Measurements from ENCODE around the gene PTMS. TPM values are rescaled to one million over a fixed set of nuclear protein-coding genes. Genes with fewer than 3 reads are reported as not detected.
"Not testable (repeated sequence)": the region's sequence is repeated elsewhere in the genome, so short reads cannot be mapped to it uniquely, and the experiment has no call there.

Gene PTMS
- total and polyA plus RNA-seq, 2 of the 13 experiments (the other 11 are each of a cell fraction or from before 2014, with no cell fraction given) = 40.5 to 82.4 TPM

DNA sequence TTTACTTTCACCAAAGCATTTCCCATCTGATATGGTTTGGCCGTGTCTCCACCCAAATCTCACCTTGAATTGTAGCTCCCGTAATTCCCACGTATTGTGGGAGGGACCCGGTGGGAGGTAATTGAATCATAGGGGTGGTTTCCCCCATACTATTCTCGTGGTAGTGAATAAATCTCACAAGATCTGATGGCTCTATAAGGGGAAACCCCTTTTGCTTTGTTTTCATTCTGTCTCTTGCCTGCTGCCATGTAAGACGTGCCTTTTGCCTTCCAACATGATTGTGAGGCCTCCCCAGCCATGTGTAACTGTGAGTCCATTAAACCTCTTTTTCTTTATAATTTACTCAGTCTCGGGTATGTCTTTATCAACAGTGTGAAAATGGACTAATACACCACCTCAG, 22.9 kb upstream of the PTMS start:
- FAIRE-seq; H3K4me1 ChIP-seq (ENCODE audit: insufficient read depth, low read length); H4K20me1 ChIP-seq (ENCODE audit: insufficient read depth, low read length); H3K79me2 ChIP-seq (ENCODE audit: insufficient read depth, low read length); H3K9me3 ChIP-seq (ENCODE audit: low read length); CTCF ChIA-PET (ENCODE audit: low intra/inter-chr PET ratio, low total read pairs); H3K27ac ChIP-seq (ENCODE audit: extremely low read length, insufficient read depth, low read length); intact Hi-C loops (cut with micrococcal nuclease; ENCODE audit: unreplicated experiment); POLR2A ChIA-PET; BruUV-seq (replicated peaks); DNase-seq (ENCODE audit: low spot score); in situ Hi-C loops (cut with HindIII; ENCODE audit: extremely low pct_ligation_motif_present, low pct_unique_long_range_greater_than_20kb); H3K4me2 ChIP-seq (ENCODE audit: low read depth, low read length); H3K4me3 ChIP-seq (replicated peaks in 1 of 3; ENCODE audit: insufficient read depth in 1 of 3, low read depth in 2 of 3, low read length in 3 of 3); ATAC-seq; H2AFZ ChIP-seq (ENCODE audit: low read length); H3K9ac ChIP-seq (ENCODE audit: insufficient read depth, low read depth, low read length); H3K27me3 ChIP-seq (ENCODE audit: control insufficient read depth in 1 of 2, insufficient read depth in 2 of 2, low read length in 2 of 2): not testable (repeated sequence)
- TF ChIP-seq ZNF430 (CRISPR knock-in tag; IDR thresholded peaks at IDR 0.05) = peak; percentile 89
- WGBS (ENCODE audit: low lambda C conversion rate) = 36% methylated on average over 7 of the region's 7 CpGs
- peaks cover 16 to 18% of the 10 kb centered on the region in 2 experiments; a peak in 4 of 5 replicates for H3K36me3 ChIP-seq (replicated peaks in 1 of 2; ENCODE audit: control insufficient read depth in 1 of 2, insufficient read depth in 2 of 2, low read length in 2 of 2)

- DNase-seq (ENCODE audit: low spot score) (no peak), FAIRE-seq (no peak), ATAC-seq (no peak; the same call in 1 of the 3 replicates)
- WGBS (ENCODE audit: low lambda C conversion rate) = 95% methylated on average over 9 of the region's 13 CpGs
- CTCF ChIA-PET (ENCODE audit: low intra/inter-chr PET ratio, low total read pairs) = no interaction called here
- Histone ChIP-seq H3K4me1 (ENCODE audit: insufficient read depth, low read length) (peaks cover 1% of the 10 kb centered on the region), H3K27me3 (ENCODE audit: control insufficient read depth in 1 of 2, insufficient read depth in 2 of 2, low read length in 2 of 2) (no peaks in the 10 kb centered on the region), H3K79me2 (ENCODE audit: insufficient read depth, low read length) (peaks cover 6% of the 10 kb centered on the region), H3K27ac (ENCODE audit: extremely low read length, insufficient read depth, low read length) (no peak overlapping the region), H3K9ac (ENCODE audit: insufficient read depth, low read depth, low read length) (no peak overlapping the region), H2AFZ (ENCODE audit: low read length) (no peak overlapping the region), H3K36me3 (replicated peaks in 1 of 2; ENCODE audit: control insufficient read depth in 1 of 2, insufficient read depth in 2 of 2, low read length in 2 of 2) (peaks cover 31 to 44% of the 10 kb centered on the region in 2 experiments), H4K20me1 (ENCODE audit: insufficient read depth, low read length) (no peaks in the 10 kb centered on the region), H3K9me3 (ENCODE audit: low read length) (no peaks in the 10 kb centered on the region), H3K4me3 (replicated peaks in 1 of 3; ENCODE audit: insufficient read depth in 1 of 3, low read depth in 2 of 3, low read length in 3 of 3) (no peak overlapping the region), H3K4me2 (ENCODE audit: low read depth, low read length) (no peak overlapping the region)
- TF ChIP-seq ZNF354B (CRISPR knock-in tag; IDR thresholded peaks at IDR 0.05) (no peak), ZNF652 (CRISPR knock-in tag; IDR thresholded peaks at IDR 0.05; ENCODE audit: borderline replicate concordance, low read depth) (no peak), JUNB (CRISPR knock-in tag; IDR thresholded peaks at IDR 0.05; ENCODE audit: borderline replicate concordance) (no peak), ZNF816 (CRISPR knock-in tag; IDR thresholded peaks at IDR 0.05; ENCODE audit: borderline replicate concordance) (no peak), PREB (CRISPR knock-in tag; IDR thresholded peaks at IDR 0.05) (no peak), KLF12 (CRISPR knock-in tag; IDR thresholded peaks at IDR 0.05; ENCODE audit: borderline replicate concordance) (no peak), GTF3A (CRISPR knock-in tag; conservative IDR thresholded peaks at IDR 0.05) (no peak), MYC (CRISPR knock-in tag; IDR thresholded peaks at IDR 0.05; ENCODE audit: borderline replicate concordance) (no peak), REXO4 (CRISPR knock-in tag; IDR thresholded peaks at IDR 0.05; ENCODE audit: borderline replicate concordance) (no peak), ZNF660 (CRISPR knock-in tag; IDR thresholded peaks at IDR 0.05; ENCODE audit: borderline replicate concordance, low read depth) (no peak), ZFP82 (CRISPR knock-in tag; IDR thresholded peaks at IDR 0.05; ENCODE audit: borderline replicate concordance) (no peak), ZNF468 (CRISPR knock-in tag; IDR thresholded peaks at IDR 0.05) (no peak), ZNF878 (CRISPR knock-in tag; IDR thresholded peaks at IDR 0.05) (no peak)
- TF ChIP-seq, protein P1, sequence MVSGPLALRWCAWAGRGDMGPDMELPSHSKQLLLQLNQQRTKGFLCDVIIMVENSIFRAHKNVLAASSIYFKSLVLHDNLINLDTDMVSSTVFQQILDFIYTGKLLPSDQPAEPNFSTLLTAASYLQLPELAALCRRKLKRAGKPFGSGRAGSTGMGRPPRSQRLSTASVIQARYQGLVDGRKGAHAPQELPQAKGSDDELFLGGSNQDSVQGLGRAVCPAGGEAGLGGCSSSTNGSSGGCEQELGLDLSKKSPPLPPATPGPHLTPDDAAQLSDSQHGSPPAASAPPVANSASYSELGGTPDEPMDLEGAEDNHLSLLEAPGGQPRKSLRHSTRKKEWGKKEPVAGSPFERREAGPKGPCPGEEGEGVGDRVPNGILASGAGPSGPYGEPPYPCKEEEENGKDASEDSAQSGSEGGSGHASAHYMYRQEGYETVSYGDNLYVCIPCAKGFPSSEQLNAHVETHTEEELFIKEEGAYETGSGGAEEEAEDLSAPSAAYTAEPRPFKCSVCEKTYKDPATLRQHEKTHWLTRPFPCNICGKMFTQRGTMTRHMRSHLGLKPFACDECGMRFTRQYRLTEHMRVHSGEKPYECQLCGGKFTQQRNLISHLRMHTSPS (CRISPR knock-in tag; IDR thresholded peaks at IDR 0.05; ENCODE audit: low read depth) = no peak
- BruUV-seq (replicated peaks) = no TSS peak
- POLR2A ChIA-PET = interaction anchor here (0.8 to 1.3 kb wide), 2 partner anchors 22 kb away, joined by 3 to 4 read pairs; partner anchors contain the start of gene COPS7A
- intact Hi-C loops (cut with micrococcal nuclease; ENCODE audit: unreplicated experiment) (no loop called here), in situ Hi-C loops (cut with HindIII; ENCODE audit: extremely low pct_ligation_motif_present, low pct_unique_long_range_greater_than_20kb) (loop anchor here (5.0 kb wide), 1 partner anchor 36 kb away; no protein-coding TSS in a partner anchor)
These were observed 20.2 kb upstream of the PTMS start for GRCh38 chr12:6745741-6746525.

All from HepG2 (cell line).